AG04450 (cell line): Measurements from ENCODE around the gene FBXO21. TPM values are rescaled to one million over a fixed set of nuclear protein-coding genes. Genes with fewer than 3 reads are reported as not detected.

Source experiments
- CTCF ChIA-PET: fragments of 300-600, 350-600 bp; formaldehyde crosslinking; extraction: SDS; loops from one replicate; lab custom pipeline; 2022; ENCODE audit warnings: antibody characterized with exemption, inconsistent platforms; lab: Charles Lee
- POLR2A ChIA-PET: fragments of 350-600 bp; formaldehyde crosslinking; extraction: SDS; loops from one replicate; lab custom pipeline; 2021; ENCODE audit warnings: antibody characterized with exemption, inconsistent platforms; lab: Yijun Ruan, JAX
- DNase-seq: peaks from one replicate; pipeline ENCODE4 v3.0.0-alpha.2; 2011; ENCODE audit warnings: low read depth, low spot score
- H3K27ac ChIP-seq: one replicate; pipeline ENCODE4 v1.5.1; 2012; ENCODE audit warnings: low read depth, low read length, control low read depth
- H3K27me3 ChIP-seq: one replicate; pipeline ENCODE4 v1.6.0; 2012; ENCODE audit warnings: low read length; ENCODE audit not compliant: control insufficient read depth, insufficient read depth
- H3K4me3 ChIP-seq: 2 replicates; pipeline ENCODE4 v1.5.1; 2011; ENCODE audit warnings: mild to moderate bottlenecking, low read depth, low read length, control low read depth
- H3K9me3 ChIP-seq: 2 replicates; pipeline ENCODE4 v1.5.1; 2012; ENCODE audit warnings: low read length; ENCODE audit not compliant: control insufficient read depth, insufficient read depth
- polyA plus RNA-seq: library from polyadenylated mRNA; depleted of rRNA; stranded (reverse); fragments of >200 nt; gene quantifications from 2 replicates; pipeline ENCODE4 v1.2.3, GENCODE V29; 2011
- TF ChIP-seq, protein P1 (sequence below): IDR thresholded peaks from 2 replicates; pipeline ENCODE4 v1.5.1; 2011; ENCODE audit warnings: low read depth, low read length, control low read depth, inconsistent platforms

Gene FBXO21
- polyA plus RNA-seq, 1 experiment: 38.9 TPM

GRCh38 chr12:117159674-117160073, 30.6 kb downstream of the FBXO21 start:
- H3K27ac ChIP-seq: no peak overlapping the region
- TF ChIP-seq, protein P1, sequence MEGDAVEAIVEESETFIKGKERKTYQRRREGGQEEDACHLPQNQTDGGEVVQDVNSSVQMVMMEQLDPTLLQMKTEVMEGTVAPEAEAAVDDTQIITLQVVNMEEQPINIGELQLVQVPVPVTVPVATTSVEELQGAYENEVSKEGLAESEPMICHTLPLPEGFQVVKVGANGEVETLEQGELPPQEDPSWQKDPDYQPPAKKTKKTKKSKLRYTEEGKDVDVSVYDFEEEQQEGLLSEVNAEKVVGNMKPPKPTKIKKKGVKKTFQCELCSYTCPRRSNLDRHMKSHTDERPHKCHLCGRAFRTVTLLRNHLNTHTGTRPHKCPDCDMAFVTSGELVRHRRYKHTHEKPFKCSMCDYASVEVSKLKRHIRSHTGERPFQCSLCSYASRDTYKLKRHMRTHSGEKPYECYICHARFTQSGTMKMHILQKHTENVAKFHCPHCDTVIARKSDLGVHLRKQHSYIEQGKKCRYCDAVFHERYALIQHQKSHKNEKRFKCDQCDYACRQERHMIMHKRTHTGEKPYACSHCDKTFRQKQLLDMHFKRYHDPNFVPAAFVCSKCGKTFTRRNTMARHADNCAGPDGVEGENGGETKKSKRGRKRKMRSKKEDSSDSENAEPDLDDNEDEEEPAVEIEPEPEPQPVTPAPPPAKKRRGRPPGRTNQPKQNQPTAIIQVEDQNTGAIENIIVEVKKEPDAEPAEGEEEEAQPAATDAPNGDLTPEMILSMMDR: no peak
- H3K4me3 ChIP-seq: no peak overlapping the region
- no peaks in the 10 kb centered on the region; the same call in 1 of the 2 replicates for H3K9me3 ChIP-seq
- no peak for DNase-seq
- ChIA-PET CTCF (interaction anchor here (0.6 kb wide), 2 partner anchors 12 to 134 kb away, joined by 4 to 9 read pairs; no protein-coding TSS in a partner anchor), POLR2A (no interaction called here)
- H3K27me3 ChIP-seq: no peaks in the 10 kb centered on the region

DNA sequence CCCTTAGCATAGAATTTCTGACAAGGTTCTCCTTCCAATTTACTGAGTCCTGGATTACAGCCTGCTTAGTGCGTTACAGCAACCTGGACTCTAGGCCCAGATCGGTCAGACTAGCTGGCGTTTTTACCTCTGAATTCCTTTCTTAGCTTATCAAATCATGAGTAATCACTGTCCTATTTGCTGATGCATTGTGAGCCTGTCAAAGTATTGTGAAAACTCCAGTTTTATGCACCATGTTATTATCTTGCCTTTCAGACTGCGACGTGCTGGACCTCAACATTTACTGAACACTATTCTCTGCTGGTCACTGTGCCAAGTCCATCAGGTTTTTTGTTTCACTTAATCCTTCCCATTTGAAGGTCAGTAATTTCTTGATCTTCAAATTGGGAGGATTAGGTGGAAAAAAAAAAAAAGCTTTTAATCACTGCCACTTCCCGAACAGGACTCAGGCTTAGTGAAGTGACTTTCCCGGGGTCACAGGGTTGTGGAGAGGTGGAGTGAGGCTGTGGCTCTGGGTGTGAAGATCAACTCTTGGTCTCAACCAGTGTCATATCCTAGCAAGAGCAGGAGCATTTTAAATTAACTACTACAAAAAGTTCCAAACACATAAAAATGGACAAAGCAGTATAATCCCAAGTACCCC, 31.2 kb downstream of the FBXO21 start:
- Histone ChIP-seq H3K27me3 (no peaks in the 10 kb centered on the region), H3K4me3 (no peak overlapping the region), H3K27ac (no peak overlapping the region), H3K9me3 (no peaks in the 10 kb centered on the region; the same call in 1 of the 2 replicates)
- ChIA-PET POLR2A (no interaction called here), CTCF (interaction anchor here (0.6 kb wide), 2 partner anchors 12 to 133 kb away, joined by 4 to 9 read pairs; no protein-coding TSS in a partner anchor)
- TF ChIP-seq, protein P1: no peak
- no peak for DNase-seq

GRCh38 chr12:117158096-117158495, 32.2 kb downstream of the FBXO21 start:
- Histone ChIP-seq H3K9me3 (no peaks in the 10 kb centered on the region; the same call in 1 of the 2 replicates), H3K27me3 (no peaks in the 10 kb centered on the region), H3K4me3 (no peak overlapping the region), H3K27ac (no peak overlapping the region)
- POLR2A ChIA-PET: no interaction called here
- no peak for DNase-seq
- TF ChIP-seq, protein P1: no peak
- CTCF ChIA-PET: no interaction called here

GRCh38 chr12:117155278-117156060, 34.8 kb downstream of the FBXO21 start:
- Histone ChIP-seq H3K27ac (no peak overlapping the region), H3K9me3 (no peaks in the 10 kb centered on the region; the same call in 1 of the 2 replicates), H3K27me3 (no peaks in the 10 kb centered on the region), H3K4me3 (no peak overlapping the region)
- no peak for DNase-seq
- POLR2A ChIA-PET: no interaction called here
- CTCF ChIA-PET: interaction anchor here (0.6 to 1.2 kb wide), 2 partner anchors 9 kb away, joined by 3 read pairs; no protein-coding TSS in a partner anchor
- TF ChIP-seq, protein P1: peak; percentile 61
